Astrocyte (in vitro differentiated cells and primary cell): ENCODE measurements around the gene NCAM1. TPM values are rescaled to one million over a fixed set of nuclear protein-coding genes. Genes with fewer than 3 reads are reported as not detected.

Experiments
- DNase-seq: peaks from one replicate; pipeline ENCODE4 v3.0.0-alpha.2; 2010; ENCODE audit warnings: low read depth
- FAIRE-seq: peaks from 2 replicates; lab custom pipeline; 2011; peaks lifted over from hg19 to GRCh38; lab: Jason Lieb, UNC
- H2AFZ ChIP-seq: 2 replicates; pipeline ENCODE4 v1.6.0; 2012; ENCODE audit warnings: low read depth, low read length, inconsistent platforms
- H3K27ac ChIP-seq: 2 replicates; pipeline ENCODE4 v1.5.1; 2011; ENCODE audit warnings: low read depth, low read length, inconsistent platforms
- H3K27me3 ChIP-seq: 2 replicates; pipeline ENCODE4 v1.6.0; 2011; ENCODE audit warnings: low read length, inconsistent platforms; ENCODE audit not compliant: insufficient read depth
- H3K36me3 ChIP-seq: 2 replicates; pipeline ENCODE4 v1.5.1; 2011; ENCODE audit warnings: low read length, inconsistent platforms; ENCODE audit not compliant: insufficient read depth
- H3K4me1 ChIP-seq: 2 replicates; pipeline ENCODE4 v1.5.1; 2011; ENCODE audit warnings: low read length, inconsistent platforms; ENCODE audit not compliant: insufficient read depth
- H3K4me2 ChIP-seq: 2 replicates; pipeline ENCODE4 v1.6.0; 2012; ENCODE audit warnings: low read length, inconsistent platforms
- H3K4me3 ChIP-seq: 2 replicates; pipeline ENCODE4 v1.5.1; 2011; ENCODE audit warnings: low read depth, mild to moderate bottlenecking, low read length, inconsistent platforms; ENCODE audit not compliant: insufficient read depth
- H3K79me2 ChIP-seq: 2 replicates; pipeline ENCODE4 v1.6.0; 2012; ENCODE audit warnings: mild to moderate bottlenecking, low read length, inconsistent platforms; ENCODE audit not compliant: insufficient read depth
- H3K9ac ChIP-seq: 2 replicates; pipeline ENCODE4 v1.6.0; 2012; ENCODE audit warnings: mild to moderate bottlenecking, low read length, inconsistent platforms
- H3K9me3 ChIP-seq: 2 replicates; pipeline ENCODE4 v1.5.1; 2012; ENCODE audit warnings: low read depth, mild to moderate bottlenecking, low read length, inconsistent platforms; ENCODE audit not compliant: insufficient read depth
- H4K20me1 ChIP-seq: 2 replicates; pipeline ENCODE4 v1.6.0; 2012; ENCODE audit warnings: low read length, inconsistent platforms; ENCODE audit not compliant: insufficient read depth
- H3K27ac Mint-ChIP-seq: one replicate; pipeline ENCODE4 v1.8.0; 2021; ENCODE audit warnings: mild to moderate bottlenecking, mixed read lengths; ENCODE audit not compliant: unreplicated experiment
- H3K27me3 Mint-ChIP-seq: one replicate; pipeline ENCODE4 v1.8.0; 2021; ENCODE audit warnings: low read depth, mixed read lengths; ENCODE audit not compliant: unreplicated experiment
- H3K36me3 Mint-ChIP-seq: one replicate; pipeline ENCODE4 v1.8.0; 2021; ENCODE audit warnings: low read depth, mixed read lengths; ENCODE audit not compliant: unreplicated experiment
- H3K4me1 Mint-ChIP-seq: one replicate; pipeline ENCODE4 v1.8.0; 2021; ENCODE audit warnings: low read depth, mixed read lengths; ENCODE audit not compliant: unreplicated experiment
- H3K4me3 Mint-ChIP-seq: one replicate; pipeline ENCODE4 v1.8.0; 2021; ENCODE audit warnings: mild to moderate bottlenecking, moderate library complexity, mixed read lengths; ENCODE audit not compliant: unreplicated experiment
- H3K9me3 Mint-ChIP-seq: one replicate; pipeline ENCODE4 v1.8.0; 2021; ENCODE audit warnings: mild to moderate bottlenecking, mixed read lengths; ENCODE audit not compliant: unreplicated experiment
- EZH2 ChIP-seq: IDR thresholded peaks from 2 replicates; pipeline ENCODE4 v1.6.1; 2012; ENCODE audit warnings: mild to moderate bottlenecking, low read length, inconsistent platforms; ENCODE audit not compliant: insufficient read depth
- total RNA-seq: library from RNA; stranded (reverse); gene quantifications from 2 replicates; pipeline ENCODE4 v1.2.1, GENCODE V29; 2021
- TF ChIP-seq, protein P1 (sequence below): IDR thresholded peaks from 2 replicates; pipeline ENCODE4 v1.5.1; 2011; ENCODE audit warnings: low read depth, mild to moderate bottlenecking, inconsistent platforms, low read length, moderate library complexity; ENCODE audit not compliant: insufficient read depth

NCAM1 gene
- total RNA-seq, 1 donor from 2014 or later = 17.4 TPM

DNA sequence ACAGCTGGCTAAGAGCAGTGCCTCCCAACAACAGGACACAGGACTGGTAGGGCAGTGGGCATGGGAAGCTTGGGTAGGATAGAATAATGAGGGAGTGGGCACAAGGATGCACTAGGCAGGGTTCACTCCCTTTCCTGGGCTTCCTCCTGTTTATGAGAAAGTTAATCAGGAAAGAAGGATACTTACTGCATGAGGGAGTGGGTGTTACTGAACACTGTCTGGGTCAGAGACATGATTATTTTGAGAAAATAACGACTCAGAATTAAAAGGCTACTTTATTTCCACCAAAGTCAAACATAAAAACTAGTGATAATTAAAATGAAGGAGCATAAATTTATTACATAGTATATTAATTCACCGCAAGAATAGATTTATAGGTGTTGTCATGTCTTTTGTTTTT is 35.8 kb downstream of the NCAM1 start:
- Mint-ChIP-seq H3K27me3 (no peaks in the 10 kb centered on the region), H3K27ac (no peak overlapping the region), H3K4me1 (peaks cover 2% of the 10 kb centered on the region), H3K4me3 (no peak overlapping the region), H3K36me3 (no peaks in the 10 kb centered on the region), H3K9me3 (no peaks in the 10 kb centered on the region)
- H2AFZ ChIP-seq = no peak overlapping the region
- H3K36me3 ChIP-seq = no peaks in the 10 kb centered on the region
- FAIRE-seq = no peak
- H4K20me1 ChIP-seq = no peaks in the 10 kb centered on the region
- H3K9me3 ChIP-seq = no peaks in the 10 kb centered on the region
- no peak overlapping the region for H3K9ac ChIP-seq
- no peak overlapping the region for H3K4me3 ChIP-seq
- DNase-seq = no peak
- no peak overlapping the region for H3K4me2 ChIP-seq
- H3K27ac ChIP-seq = no peak overlapping the region
- no peaks in the 10 kb centered on the region for H3K4me1 ChIP-seq
- TF ChIP-seq, protein P1, sequence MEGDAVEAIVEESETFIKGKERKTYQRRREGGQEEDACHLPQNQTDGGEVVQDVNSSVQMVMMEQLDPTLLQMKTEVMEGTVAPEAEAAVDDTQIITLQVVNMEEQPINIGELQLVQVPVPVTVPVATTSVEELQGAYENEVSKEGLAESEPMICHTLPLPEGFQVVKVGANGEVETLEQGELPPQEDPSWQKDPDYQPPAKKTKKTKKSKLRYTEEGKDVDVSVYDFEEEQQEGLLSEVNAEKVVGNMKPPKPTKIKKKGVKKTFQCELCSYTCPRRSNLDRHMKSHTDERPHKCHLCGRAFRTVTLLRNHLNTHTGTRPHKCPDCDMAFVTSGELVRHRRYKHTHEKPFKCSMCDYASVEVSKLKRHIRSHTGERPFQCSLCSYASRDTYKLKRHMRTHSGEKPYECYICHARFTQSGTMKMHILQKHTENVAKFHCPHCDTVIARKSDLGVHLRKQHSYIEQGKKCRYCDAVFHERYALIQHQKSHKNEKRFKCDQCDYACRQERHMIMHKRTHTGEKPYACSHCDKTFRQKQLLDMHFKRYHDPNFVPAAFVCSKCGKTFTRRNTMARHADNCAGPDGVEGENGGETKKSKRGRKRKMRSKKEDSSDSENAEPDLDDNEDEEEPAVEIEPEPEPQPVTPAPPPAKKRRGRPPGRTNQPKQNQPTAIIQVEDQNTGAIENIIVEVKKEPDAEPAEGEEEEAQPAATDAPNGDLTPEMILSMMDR = no peak
- no peak for TF ChIP-seq EZH2
- H3K79me2 ChIP-seq = no peaks in the 10 kb centered on the region
- H3K27me3 ChIP-seq = no peaks in the 10 kb centered on the region

DNA sequence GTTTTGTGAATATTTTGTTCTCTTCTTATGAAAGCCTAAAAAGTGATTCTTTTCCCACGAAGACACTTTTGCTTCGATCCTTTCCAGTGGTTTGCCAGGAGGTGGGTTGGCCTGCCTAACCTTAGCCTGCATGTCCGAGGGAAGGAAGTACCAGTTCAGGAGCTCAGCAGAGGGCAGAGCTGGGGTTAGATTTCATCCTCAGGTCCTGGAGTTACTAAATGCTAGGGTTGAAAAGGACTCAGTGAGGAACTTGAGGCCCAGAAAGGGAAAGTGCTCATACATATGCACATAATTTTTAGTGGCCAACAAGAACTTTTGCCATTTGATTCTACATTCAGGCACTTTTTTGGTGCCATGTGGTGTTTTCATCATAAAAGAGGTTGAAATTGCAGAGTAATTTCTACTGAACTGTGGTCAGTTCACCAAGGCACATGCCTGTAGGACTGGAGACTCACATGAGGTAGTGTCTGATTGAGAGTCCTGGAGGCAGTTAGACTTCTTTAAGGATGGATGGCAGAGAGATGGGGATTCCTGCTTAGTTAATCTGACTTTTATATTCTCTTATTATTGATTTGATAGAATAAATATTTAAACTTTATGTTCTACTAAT is 36.7 kb downstream of the NCAM1 start:
- no peaks in the 10 kb centered on the region for H3K9me3 Mint-ChIP-seq
- Histone ChIP-seq H3K79me2 (no peaks in the 10 kb centered on the region), H3K4me3 (no peak overlapping the region), H3K36me3 (no peaks in the 10 kb centered on the region), H3K27me3 (no peaks in the 10 kb centered on the region), H4K20me1 (no peaks in the 10 kb centered on the region), H3K27ac (no peak overlapping the region), H3K4me1 (no peaks in the 10 kb centered on the region), H3K9ac (no peak overlapping the region), H3K9me3 (no peaks in the 10 kb centered on the region), H3K4me2 (no peak overlapping the region), H2AFZ (no peak overlapping the region)
- no peaks in the 10 kb centered on the region for H3K27me3 Mint-ChIP-seq
- TF ChIP-seq, protein P1 = no peak
- no peak for TF ChIP-seq EZH2
- H3K4me1 Mint-ChIP-seq = peaks cover 2% of the 10 kb centered on the region
- no peaks in the 10 kb centered on the region for H3K36me3 Mint-ChIP-seq
- FAIRE-seq (no peak), DNase-seq (no peak)
- no peak overlapping the region for H3K27ac Mint-ChIP-seq
- no peak overlapping the region for H3K4me3 Mint-ChIP-seq

DNA sequence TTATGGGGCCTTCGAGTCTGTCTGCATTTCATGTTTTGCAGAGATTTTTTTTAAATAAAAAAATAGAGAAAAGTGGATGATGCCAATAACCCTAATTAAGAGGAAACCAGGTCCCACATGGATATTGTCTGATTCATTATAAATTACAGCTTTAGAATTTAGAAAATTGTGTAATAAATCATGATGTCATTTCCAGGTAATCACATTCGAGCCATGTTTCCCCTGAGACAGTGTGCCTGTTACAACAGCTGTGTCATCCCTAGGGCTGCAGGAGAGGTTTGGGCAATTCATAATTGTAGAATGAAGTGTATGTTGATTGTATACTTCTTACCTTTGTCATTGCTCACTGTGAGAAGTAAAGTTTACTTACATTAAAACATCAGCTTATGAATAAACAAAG is 38.3 kb downstream of the NCAM1 start:
- no peak for TF ChIP-seq EZH2
- TF ChIP-seq, protein P1 = no peak
- H3K27ac Mint-ChIP-seq = no peak overlapping the region
- H3K27ac ChIP-seq = no peak overlapping the region
- H3K4me1 ChIP-seq = no peaks in the 10 kb centered on the region
- peaks cover 2% of the 10 kb centered on the region for H3K4me1 Mint-ChIP-seq
- H3K9ac ChIP-seq = no peak overlapping the region
- no peaks in the 10 kb centered on the region for H3K27me3 Mint-ChIP-seq
- no peaks in the 10 kb centered on the region for H3K36me3 Mint-ChIP-seq
- no peak overlapping the region for H2AFZ ChIP-seq
- no peaks in the 10 kb centered on the region for H3K9me3 Mint-ChIP-seq
- FAIRE-seq = no peak
- no peaks in the 10 kb centered on the region for H3K79me2 ChIP-seq
- DNase-seq = no peak
- no peak overlapping the region for H3K4me3 ChIP-seq
- no peaks in the 10 kb centered on the region for H3K9me3 ChIP-seq
- no peaks in the 10 kb centered on the region for H3K36me3 ChIP-seq
- H3K4me2 ChIP-seq = no peak overlapping the region
- no peaks in the 10 kb centered on the region for H3K27me3 ChIP-seq
- no peak overlapping the region for H3K4me3 Mint-ChIP-seq
- H4K20me1 ChIP-seq = no peaks in the 10 kb centered on the region
